ES-I3 (cell line): ENCODE measurements around the gene RBM20.

Source experiments
- H3K36me3 ChIP-seq: 2 replicates; pipeline ENCODE4 v1.6.1; 2013; ENCODE audit warnings: mild to moderate bottlenecking, low read length, control low read depth, moderate library complexity; ENCODE audit not compliant: insufficient read depth
- H3K4me1 ChIP-seq: 2 replicates; pipeline ENCODE4 v1.6.1; 2013; ENCODE audit warnings: mild to moderate bottlenecking, control low read depth, low read length; ENCODE audit not compliant: insufficient read depth
- H3K9ac ChIP-seq: 2 replicates; pipeline ENCODE4 v1.6.1; 2013; ENCODE audit warnings: low read depth, mild to moderate bottlenecking, low read length, moderate library complexity
- H3K9me3 ChIP-seq: 2 replicates; pipeline ENCODE4 v1.6.1; 2013; ENCODE audit warnings: mild to moderate bottlenecking, low read length, moderate library complexity; ENCODE audit not compliant: control insufficient read depth, insufficient read depth

RBM20 gene

GRCh38 chr10:110852947-110853346, 208.8 kb downstream of the RBM20 start:
- Histone ChIP-seq H3K36me3 (no peaks in the 10 kb centered on the region), H3K9ac (no peak overlapping the region), H3K9me3 (0 out of 2 replicates have a peak, but pooled peaks cover 3% of the 10 kb centered on the region), H3K4me1 (peaks cover 8% of the 10 kb centered on the region; the same call in 1 of the 2 replicates)

GRCh38 chr10:110853921-110854605, 209.9 kb downstream of the RBM20 start:
- 0 out of 2 replicates have a peak, but pooled peaks cover 3% of the 10 kb centered on the region for H3K9me3 ChIP-seq
- H3K9ac ChIP-seq = no peak overlapping the region
- no peaks in the 10 kb centered on the region for H3K36me3 ChIP-seq
- peaks cover 8% of the 10 kb centered on the region; the same call in 1 of the 2 replicates for H3K4me1 ChIP-seq

GRCh38 chr10:110857265-110858171, 213.4 kb downstream of the RBM20 start:
- Histone ChIP-seq H3K9ac (no peak overlapping the region), H3K36me3 (no peaks in the 10 kb centered on the region), H3K9me3 (0 out of 2 replicates have a peak, but pooled peaks cover 3% of the 10 kb centered on the region), H3K4me1 (peaks cover under 1% of the 10 kb centered on the region; the same call in 1 of the 2 replicates)

- Histone ChIP-seq H3K4me1 (no peaks in the 10 kb centered on the region), H3K9ac (no peak overlapping the region), H3K9me3 (0 out of 2 replicates have a peak, but pooled peaks cover 3% of the 10 kb centered on the region), H3K36me3 (no peaks in the 10 kb centered on the region)
Measured at GRCh38 chr10:110858297-110858934, 214.3 kb downstream of the RBM20 start.

- no peaks in the 10 kb centered on the region for H3K36me3 ChIP-seq
- 0 out of 2 replicates have a peak, but pooled peaks cover 3% of the 10 kb centered on the region for H3K9me3 ChIP-seq
- H3K4me1 ChIP-seq = no peaks in the 10 kb centered on the region
- no peak overlapping the region for H3K9ac ChIP-seq
Measured at GRCh38 chr10:110859206-110859972, 215.3 kb downstream of the RBM20 start.

- Histone ChIP-seq H3K9ac (no peak overlapping the region), H3K36me3 (no peaks in the 10 kb centered on the region), H3K9me3 (0 out of 2 replicates have a peak, but pooled peaks cover under 1% of the 10 kb centered on the region), H3K4me1 (peaks cover 3% of the 10 kb centered on the region; the same call in 1 of the 2 replicates)
Measured at GRCh38 chr10:110859973-110860376, 215.8 kb downstream of the RBM20 start.

GRCh38 chr10:110860576-110861241, 216.6 kb downstream of the RBM20 start:
- H3K9ac ChIP-seq = no peak overlapping the region
- H3K9me3 ChIP-seq = no peaks in the 10 kb centered on the region
- H3K4me1 ChIP-seq = peaks cover 3% of the 10 kb centered on the region; the same call in 1 of the 2 replicates
- no peaks in the 10 kb centered on the region for H3K36me3 ChIP-seq

- Histone ChIP-seq H3K36me3 (no peaks in the 10 kb centered on the region), H3K9me3 (no peaks in the 10 kb centered on the region), H3K9ac (no peak overlapping the region), H3K4me1 (peaks cover 3% of the 10 kb centered on the region; the same call in 1 of the 2 replicates)
Measured at GRCh38 chr10:110861476-110861875, 217.3 kb downstream of the RBM20 start.

GRCh38 chr10:110861930-110862649, 218.0 kb downstream of the RBM20 start:
- Histone ChIP-seq H3K9ac (no peak overlapping the region), H3K36me3 (no peaks in the 10 kb centered on the region), H3K4me1 (peaks cover 3% of the 10 kb centered on the region; the same call in 1 of the 2 replicates), H3K9me3 (no peaks in the 10 kb centered on the region)

GRCh38 chr10:110862961-110863360, 218.8 kb downstream of the RBM20 start:
- no peaks in the 10 kb centered on the region for H3K9me3 ChIP-seq
- H3K4me1 ChIP-seq = peaks cover 3% of the 10 kb centered on the region; the same call in 1 of the 2 replicates
- no peak overlapping the region for H3K9ac ChIP-seq
- H3K36me3 ChIP-seq = no peaks in the 10 kb centered on the region

- Histone ChIP-seq H3K9me3 (no peaks in the 10 kb centered on the region), H3K9ac (no peak overlapping the region), H3K36me3 (no peaks in the 10 kb centered on the region), H3K4me1 (peaks cover 3% of the 10 kb centered on the region; the same call in 1 of the 2 replicates)
Measured at GRCh38 chr10:110863361-110863760, 219.2 kb downstream of the RBM20 start.

- H3K36me3 ChIP-seq = no peaks in the 10 kb centered on the region
- peaks cover 3% of the 10 kb centered on the region; the same call in 1 of the 2 replicates for H3K4me1 ChIP-seq
- no peaks in the 10 kb centered on the region for H3K9me3 ChIP-seq
- H3K9ac ChIP-seq = no peak overlapping the region
Measured at GRCh38 chr10:110863956-110864355, 219.8 kb downstream of the RBM20 start.
